Ovary (tissue), 9 donors: ENCODE measurements around the gene COPS6. TPM values are rescaled to one million over a fixed set of nuclear protein-coding genes. Genes with fewer than 3 reads are reported as not detected.

Experiments used
- DNase-seq, 5 donors: peaks; one replicate each; pipeline ENCODE4 v3.0.0-alpha.2; 2019 to 2020
- H3K27ac ChIP-seq, 2 donors: fragments of 200-600 bp; one replicate each; pipeline versions ENCODE4 v1.5.1 to v1.8.0; 2019 to 2022
- H3K27me3 ChIP-seq: fragments of 200-600 bp; one replicate; pipeline ENCODE4 v1.8.0; 2022
- H3K36me3 ChIP-seq: fragments of 200-600 bp; sonication (generic); one replicate; pipeline ENCODE4 v1.5.1; 2019
- H3K4me1 ChIP-seq: one replicate; pipeline ENCODE4 v1.8.1; 2013; ENCODE audit warnings: mild to moderate bottlenecking, moderate library complexity; ENCODE audit not compliant: insufficient read depth
- H3K4me3 ChIP-seq: fragments of 200-600 bp; sonication (generic); one replicate; pipeline ENCODE4 v1.5.1; 2017
- H3K9me3 ChIP-seq, 2 donors: fragments of 200-600 bp in 1 of 2; sonication (generic) in 1 of 2; one replicate each; pipeline versions ENCODE4 v1.5.1 to v1.8.1; 2013 to 2019; ENCODE audit warnings: mild to moderate bottlenecking in 1 of 2, moderate library complexity in 1 of 2
- EP300 ChIP-seq: sonication (generic); formaldehyde crosslinking; IDR thresholded peaks from one replicate; pipeline ENCODE4 v1.6.1; 2017; ENCODE audit warnings: antibody characterized with exemption
- POLR2A ChIP-seq: fragments of 450-650 bp; IDR thresholded peaks from one replicate; pipeline ENCODE4 v1.6.1; 2017; ENCODE audit warnings: antibody characterized with exemption, mild to moderate bottlenecking, moderate library complexity
- WGBS, 3 donors: extraction: QIAGEN DNeasy Blood & Tissue Kit in 1 of 3; methylation state at CpG; one replicate each; pipeline versions ENCODE4 v1.1.5 to v1.1.7; 2013 to 2017; 5-methylcytosine and 5-hydroxymethylcytosine counted together
- intact Hi-C, 4 donors: fragments of 100-400 bp; cut with DNase I; formaldehyde crosslinking; loops; one replicate each; pipeline versions ENCODE4 v1.11.0 to v1.15.1; 2022 to 2023
- polyA plus RNA-seq, 2 donors: library from polyadenylated mRNA; stranded (reverse); fragments of 200-250 nt in 1 of 2; fragments of 350-450 nt in 1 of 2; fragmentation: Illumina TruSeq in 1 of 2; extraction: RNeasy Lipid Tissue Mini Kit (QIAGEN cat#74804) in 1 of 2; gene quantifications; one replicate each; pipeline ENCODE4 v1.2.3, GENCODE V29; 2013 to 2014
- total RNA-seq, 7 donors: library from RNA; depleted of rRNA in 2 of 7; stranded (reverse); fragments of >200 nt in 2 of 7; fragmentation: NEBNext Ultra II Directional in 3 of 7; extraction: Animal tissue kit (Norgen Biotek cat#: 25700) in 3 of 7; gene quantifications; one replicate each; pipeline versions ENCODE4 v1.1.0 to v1.2.4, GENCODE V29; 2016 to 2023
- TF ChIP-seq, protein P1 (sequence below), 3 donors: fragments of 450-650 bp in 2 of 3; fragments of 200-600 bp in 1 of 3; IDR thresholded peaks; one replicate each; pipeline versions ENCODE4 v1.5.1 to v1.8.0; 2016 to 2022; ENCODE audit warnings: antibody characterized with exemption in 3 of 3, mild to moderate bottlenecking in 1 of 3
- donor health status: DM: no; HTN: no; CAD: no; lungs with moderate emphysema.
- donor health status: DM: no; HTN: no; CAD: no.
- donor health status: Bipolar disorder and iron deficiency.
- donor health status: DM: yes; HTN: yes; CAD: no.
- donor health status: DM: no; HTN: no; CAD: no.
- donor health status: DM: yes; HTN: yes; CAD: no.

COPS6 gene
- total and polyA plus RNA-seq, 9 donors, result 33.6 to 145 (median 98.2) TPM

DNA sequence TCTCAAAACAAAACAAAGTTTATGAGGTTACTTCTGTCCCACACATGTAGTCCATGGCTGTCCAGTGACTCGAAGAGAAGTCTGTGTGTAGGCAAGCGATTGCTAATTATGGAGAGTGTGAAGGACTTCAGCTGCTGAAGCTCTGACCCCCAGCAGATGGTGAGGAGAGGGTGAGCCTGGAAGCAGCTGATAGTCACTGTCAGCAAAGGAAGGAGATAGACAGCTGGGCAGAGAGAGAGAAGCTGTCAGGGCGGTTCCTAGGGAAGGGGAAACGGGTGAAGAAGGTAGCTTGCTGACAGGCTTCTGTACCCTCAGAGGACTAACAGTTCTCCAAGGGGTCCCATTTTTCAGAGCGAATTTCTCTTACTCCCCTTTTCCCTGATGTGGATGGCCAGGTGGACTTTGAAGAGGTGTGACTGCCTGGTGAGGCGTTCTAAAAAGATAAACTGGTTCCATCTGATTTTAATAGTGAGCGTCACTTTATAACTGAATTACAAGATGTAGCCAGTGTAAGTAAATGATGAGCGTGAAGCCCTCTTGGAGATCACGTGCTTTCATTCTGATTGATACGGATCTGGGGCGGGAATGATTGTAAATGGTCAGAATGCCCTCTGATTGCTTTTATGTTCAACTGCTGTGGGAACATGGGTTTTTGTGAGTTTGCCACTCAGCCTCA, 27.1 kb upstream of the COPS6 start:
- Histone ChIP-seq H3K27ac (no peak overlapping the region), H3K4me1 (peaks cover 5% of the 10 kb centered on the region), H3K4me3 (no peak overlapping the region), H3K9me3 (no peaks in the 10 kb centered on the region), H3K27me3 (no peaks in the 10 kb centered on the region), H3K36me3 (no peaks in the 10 kb centered on the region)
- intact Hi-C loops, result no loop called here
- 91 to 94% (median 93%) methylated on average over 11 of the region's 11 CpGs for WGBS, 3 donors
- TF ChIP-seq POLR2A (no peak), EP300 (no peak)
- TF ChIP-seq, protein P1, sequence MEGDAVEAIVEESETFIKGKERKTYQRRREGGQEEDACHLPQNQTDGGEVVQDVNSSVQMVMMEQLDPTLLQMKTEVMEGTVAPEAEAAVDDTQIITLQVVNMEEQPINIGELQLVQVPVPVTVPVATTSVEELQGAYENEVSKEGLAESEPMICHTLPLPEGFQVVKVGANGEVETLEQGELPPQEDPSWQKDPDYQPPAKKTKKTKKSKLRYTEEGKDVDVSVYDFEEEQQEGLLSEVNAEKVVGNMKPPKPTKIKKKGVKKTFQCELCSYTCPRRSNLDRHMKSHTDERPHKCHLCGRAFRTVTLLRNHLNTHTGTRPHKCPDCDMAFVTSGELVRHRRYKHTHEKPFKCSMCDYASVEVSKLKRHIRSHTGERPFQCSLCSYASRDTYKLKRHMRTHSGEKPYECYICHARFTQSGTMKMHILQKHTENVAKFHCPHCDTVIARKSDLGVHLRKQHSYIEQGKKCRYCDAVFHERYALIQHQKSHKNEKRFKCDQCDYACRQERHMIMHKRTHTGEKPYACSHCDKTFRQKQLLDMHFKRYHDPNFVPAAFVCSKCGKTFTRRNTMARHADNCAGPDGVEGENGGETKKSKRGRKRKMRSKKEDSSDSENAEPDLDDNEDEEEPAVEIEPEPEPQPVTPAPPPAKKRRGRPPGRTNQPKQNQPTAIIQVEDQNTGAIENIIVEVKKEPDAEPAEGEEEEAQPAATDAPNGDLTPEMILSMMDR (IDR thresholded peaks at IDR 0.05), result no peak
- DNase-seq, result no peak

DNA sequence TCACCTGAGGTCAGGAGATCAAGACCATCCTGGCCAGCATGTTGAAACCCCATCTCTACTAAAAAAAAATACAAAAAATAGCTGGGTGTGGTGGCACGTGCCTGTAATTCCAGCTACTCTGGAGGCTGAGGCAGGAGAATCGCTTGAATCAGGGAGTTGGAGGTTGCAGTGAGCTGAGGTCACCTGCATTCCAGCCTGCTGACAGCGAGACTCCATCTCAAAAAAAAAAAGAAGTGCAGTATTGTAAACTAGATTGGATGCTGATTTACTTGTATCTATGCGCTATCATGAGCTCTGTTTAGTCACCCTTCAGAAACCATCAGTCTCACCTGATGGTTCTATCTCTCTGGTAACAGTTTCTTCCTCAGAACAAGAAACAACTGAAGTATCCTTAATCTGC, 25.4 kb upstream of the COPS6 start:
- DNase-seq, result no peak
- no peak overlapping the region for H3K27ac ChIP-seq
- H3K36me3 ChIP-seq, result no peaks in the 10 kb centered on the region
- intact Hi-C loops, result no loop called here
- H3K9me3 ChIP-seq, result no peaks in the 10 kb centered on the region
- H3K4me3 ChIP-seq, result no peak overlapping the region
- peaks cover 5% of the 10 kb centered on the region for H3K4me1 ChIP-seq
- no peaks in the 10 kb centered on the region for H3K27me3 ChIP-seq
- WGBS, 3 donors, result 86 to 95% (median 94%) methylated on average over 4 of the region's 4 CpGs
- TF ChIP-seq EP300 (no peak), POLR2A (no peak)
- TF ChIP-seq, protein P1 (IDR thresholded peaks at IDR 0.05), result no peak

DNA sequence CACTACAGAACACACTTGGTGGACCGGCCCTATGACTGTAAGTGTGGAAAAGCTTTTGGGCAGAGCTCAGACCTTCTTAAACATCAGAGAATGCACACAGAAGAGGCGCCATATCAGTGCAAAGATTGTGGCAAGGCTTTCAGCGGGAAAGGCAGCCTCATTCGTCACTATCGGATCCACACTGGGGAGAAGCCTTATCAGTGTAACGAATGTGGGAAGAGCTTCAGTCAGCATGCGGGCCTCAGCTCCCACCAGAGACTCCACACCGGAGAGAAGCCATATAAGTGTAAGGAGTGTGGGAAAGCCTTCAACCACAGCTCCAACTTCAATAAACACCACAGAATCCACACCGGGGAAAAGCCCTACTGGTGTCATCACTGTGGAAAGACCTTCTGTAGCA, 24.6 kb upstream of the COPS6 start:
- Histone ChIP-seq H3K36me3 (no peaks in the 10 kb centered on the region), H3K27ac (no peak overlapping the region), H3K4me3 (no peak overlapping the region), H3K27me3 (no peaks in the 10 kb centered on the region), H3K9me3 (no peaks in the 10 kb centered on the region), H3K4me1 (peaks cover 5% of the 10 kb centered on the region)
- intact Hi-C loops, result no loop called here
- WGBS, 3 donors, result 86 to 91% (median 88%) methylated on average over 9 of the region's 9 CpGs
- TF ChIP-seq, protein P1 (IDR thresholded peaks at IDR 0.05), result no peak
- no peak for TF ChIP-seq POLR2A
- no peak for TF ChIP-seq EP300
- no peak for DNase-seq

DNA sequence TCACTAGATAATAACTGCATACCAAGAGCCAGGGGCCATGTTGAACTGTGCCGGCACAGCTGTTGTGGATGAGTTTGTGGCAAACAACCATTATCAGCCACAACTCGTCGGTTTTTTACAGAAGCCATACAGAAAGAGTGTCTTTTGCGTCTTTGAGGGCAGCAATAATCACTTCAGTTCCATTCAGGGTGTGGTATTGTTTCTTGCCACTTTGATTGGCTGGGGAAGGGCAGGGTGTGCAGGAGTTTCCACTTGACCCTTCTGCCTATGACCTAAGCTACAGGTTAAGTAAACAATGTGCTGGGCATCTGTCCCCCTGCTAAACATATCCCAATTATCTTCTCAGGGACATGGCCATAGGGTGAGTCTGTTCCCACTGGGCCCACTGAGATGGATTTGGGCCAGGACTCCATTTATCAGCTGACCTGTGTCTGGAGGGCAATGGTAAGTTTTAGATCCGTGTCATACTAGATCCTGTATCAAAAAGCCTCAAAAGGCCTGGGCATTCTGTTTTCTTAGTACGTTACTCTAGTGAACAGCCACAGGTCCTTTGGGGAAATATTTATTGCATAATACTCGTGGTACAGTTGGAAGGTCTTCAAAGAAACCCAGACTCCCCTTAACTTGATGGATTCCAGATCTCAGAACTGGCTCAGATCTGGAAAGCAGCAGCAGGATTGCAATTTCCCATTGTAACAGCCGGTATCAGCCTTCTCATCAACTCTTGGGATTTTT, 23.1 kb upstream of the COPS6 start:
- no peaks in the 10 kb centered on the region for H3K36me3 ChIP-seq
- H3K9me3 ChIP-seq, result peaks cover 0 to under 1% of the 10 kb centered on the region in 2 donors
- peaks cover 5% of the 10 kb centered on the region for H3K4me1 ChIP-seq
- peak overlapping the region in 1 of 2 donors; percentile 65 for H3K27ac ChIP-seq
- TF ChIP-seq, protein P1 (IDR thresholded peaks at IDR 0.05), result no peak
- no peak for TF ChIP-seq EP300
- TF ChIP-seq POLR2A, result no peak
- no peaks in the 10 kb centered on the region for H3K27me3 ChIP-seq
- WGBS, 3 donors, result 5 to 19% (median 7%) methylated on average over 8 of the region's 8 CpGs
- peak in 2 of 5 donors; percentile 43 to 55 for DNase-seq
- intact Hi-C loops, result no loop called here
- H3K4me3 ChIP-seq, result no peak overlapping the region
